ENCODE data around the gene RNASE1. TPM values are rescaled to one million over a fixed set of nuclear protein-coding genes. Genes with fewer than 3 reads are reported as not detected.

Gene RNASE1
- total and polyA plus RNA-seq, 4 donors, result 5.8 to 37.9 (median 22.1) TPM

DNA sequence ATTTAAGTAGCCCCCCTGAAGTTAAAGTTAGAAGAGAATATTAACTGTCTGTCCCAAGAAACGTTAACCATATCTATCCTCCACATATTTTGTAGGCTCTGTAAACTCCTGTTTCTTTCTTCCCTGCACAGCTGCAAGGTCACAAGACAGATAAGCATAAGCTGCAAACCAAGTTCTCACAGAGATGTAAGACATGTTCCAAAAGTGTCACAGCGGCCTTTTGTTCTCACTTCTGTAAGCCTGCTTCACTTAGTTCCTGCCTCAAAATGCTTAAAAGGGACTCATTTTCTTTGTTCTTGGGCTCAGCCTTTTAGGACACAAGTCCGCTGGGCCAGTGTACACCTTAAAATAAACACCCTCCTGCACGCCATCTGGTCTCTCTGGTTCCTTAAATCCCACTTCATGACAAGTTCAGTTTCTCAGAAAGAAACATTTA is 3.2 kb downstream of the RNASE1 start:
- Histone ChIP-seq H3K4me1 (ENCODE audit: control insufficient read depth in 4 of 4, insufficient read depth in 4 of 4, low read length in 3 of 4) (peaks cover 0 to 3% (median 0%) of the 10 kb centered on the region in 4 donors), H3K27me3 (ENCODE audit: control insufficient read depth in 4 of 4, insufficient read depth in 4 of 4, low read length in 3 of 4) (no peaks in the 10 kb centered on the region), H3K36me3 (ENCODE audit: control insufficient read depth in 4 of 4, insufficient read depth in 3 of 4, low read depth in 1 of 4, low read length in 3 of 4) (no peaks in the 10 kb centered on the region), H3K9me3 (ENCODE audit: control insufficient read depth in 4 of 4, low read length in 3 of 4) (no peaks in the 10 kb centered on the region), H3K27ac (ENCODE audit: low read depth in 1 of 2, low read length in 2 of 2) (no peak overlapping the region), H3K9ac (ENCODE audit: low read depth in 1 of 2, low read length in 2 of 2) (no peak overlapping the region), H3K4me3 (ENCODE audit: low read depth in 1 of 3, low read length in 3 of 3) (no peak overlapping the region)
- TF ChIP-seq NR2F2 (IDR thresholded peaks at IDR 0.05), result no peak
- no peak for TF ChIP-seq HNF4A (conservative IDR thresholded peaks at IDR 0.05)
- TF ChIP-seq, protein P1, sequence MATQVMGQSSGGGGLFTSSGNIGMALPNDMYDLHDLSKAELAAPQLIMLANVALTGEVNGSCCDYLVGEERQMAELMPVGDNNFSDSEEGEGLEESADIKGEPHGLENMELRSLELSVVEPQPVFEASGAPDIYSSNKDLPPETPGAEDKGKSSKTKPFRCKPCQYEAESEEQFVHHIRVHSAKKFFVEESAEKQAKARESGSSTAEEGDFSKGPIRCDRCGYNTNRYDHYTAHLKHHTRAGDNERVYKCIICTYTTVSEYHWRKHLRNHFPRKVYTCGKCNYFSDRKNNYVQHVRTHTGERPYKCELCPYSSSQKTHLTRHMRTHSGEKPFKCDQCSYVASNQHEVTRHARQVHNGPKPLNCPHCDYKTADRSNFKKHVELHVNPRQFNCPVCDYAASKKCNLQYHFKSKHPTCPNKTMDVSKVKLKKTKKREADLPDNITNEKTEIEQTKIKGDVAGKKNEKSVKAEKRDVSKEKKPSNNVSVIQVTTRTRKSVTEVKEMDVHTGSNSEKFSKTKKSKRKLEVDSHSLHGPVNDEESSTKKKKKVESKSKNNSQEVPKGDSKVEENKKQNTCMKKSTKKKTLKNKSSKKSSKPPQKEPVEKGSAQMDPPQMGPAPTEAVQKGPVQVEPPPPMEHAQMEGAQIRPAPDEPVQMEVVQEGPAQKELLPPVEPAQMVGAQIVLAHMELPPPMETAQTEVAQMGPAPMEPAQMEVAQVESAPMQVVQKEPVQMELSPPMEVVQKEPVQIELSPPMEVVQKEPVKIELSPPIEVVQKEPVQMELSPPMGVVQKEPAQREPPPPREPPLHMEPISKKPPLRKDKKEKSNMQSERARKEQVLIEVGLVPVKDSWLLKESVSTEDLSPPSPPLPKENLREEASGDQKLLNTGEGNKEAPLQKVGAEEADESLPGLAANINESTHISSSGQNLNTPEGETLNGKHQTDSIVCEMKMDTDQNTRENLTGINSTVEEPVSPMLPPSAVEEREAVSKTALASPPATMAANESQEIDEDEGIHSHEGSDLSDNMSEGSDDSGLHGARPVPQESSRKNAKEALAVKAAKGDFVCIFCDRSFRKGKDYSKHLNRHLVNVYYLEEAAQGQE (IDR thresholded peaks at IDR 0.05), result no peak
- 39% methylated on average over 4 of the region's 4 CpGs for WGBS
- no peak for DNase-seq (ENCODE audit: low spot score)

DNA sequence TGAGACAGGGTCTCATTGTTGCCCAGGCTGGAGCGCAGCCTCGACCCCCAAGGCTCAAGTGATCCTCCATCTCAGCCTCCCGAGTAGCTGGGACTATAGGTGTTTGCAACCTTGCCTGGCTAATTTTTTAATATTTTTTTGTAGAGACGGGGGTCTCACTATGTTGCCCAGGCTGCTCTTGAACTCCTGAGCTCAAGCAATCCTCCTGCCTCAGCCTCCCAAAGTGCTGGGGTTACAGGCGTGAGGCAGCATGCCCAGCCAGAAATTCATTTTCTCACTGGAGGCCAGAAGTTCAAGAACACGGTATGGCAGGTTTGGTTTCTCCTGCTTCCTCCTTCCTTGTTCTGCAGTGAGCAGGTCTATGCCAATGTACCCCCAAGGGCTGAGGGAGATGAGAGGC is 3.7 kb downstream of the RNASE1 start:
- Histone ChIP-seq H3K36me3 (ENCODE audit: control insufficient read depth in 4 of 4, insufficient read depth in 3 of 4, low read depth in 1 of 4, low read length in 3 of 4) (no peaks in the 10 kb centered on the region), H3K9ac (ENCODE audit: low read depth in 1 of 2, low read length in 2 of 2) (no peak overlapping the region), H3K4me3 (ENCODE audit: low read depth in 1 of 3, low read length in 3 of 3) (no peak overlapping the region), H3K4me1 (ENCODE audit: control insufficient read depth in 4 of 4, insufficient read depth in 4 of 4, low read length in 3 of 4) (peaks cover 0 to 3% (median 0%) of the 10 kb centered on the region in 4 donors), H3K9me3 (ENCODE audit: control insufficient read depth in 4 of 4, low read length in 3 of 4) (no peaks in the 10 kb centered on the region), H3K27ac (ENCODE audit: low read depth in 1 of 2, low read length in 2 of 2) (no peak overlapping the region), H3K27me3 (ENCODE audit: control insufficient read depth in 4 of 4, insufficient read depth in 4 of 4, low read length in 3 of 4) (no peaks in the 10 kb centered on the region)
- TF ChIP-seq, protein P1 (IDR thresholded peaks at IDR 0.05), result no peak
- TF ChIP-seq, protein P2, sequence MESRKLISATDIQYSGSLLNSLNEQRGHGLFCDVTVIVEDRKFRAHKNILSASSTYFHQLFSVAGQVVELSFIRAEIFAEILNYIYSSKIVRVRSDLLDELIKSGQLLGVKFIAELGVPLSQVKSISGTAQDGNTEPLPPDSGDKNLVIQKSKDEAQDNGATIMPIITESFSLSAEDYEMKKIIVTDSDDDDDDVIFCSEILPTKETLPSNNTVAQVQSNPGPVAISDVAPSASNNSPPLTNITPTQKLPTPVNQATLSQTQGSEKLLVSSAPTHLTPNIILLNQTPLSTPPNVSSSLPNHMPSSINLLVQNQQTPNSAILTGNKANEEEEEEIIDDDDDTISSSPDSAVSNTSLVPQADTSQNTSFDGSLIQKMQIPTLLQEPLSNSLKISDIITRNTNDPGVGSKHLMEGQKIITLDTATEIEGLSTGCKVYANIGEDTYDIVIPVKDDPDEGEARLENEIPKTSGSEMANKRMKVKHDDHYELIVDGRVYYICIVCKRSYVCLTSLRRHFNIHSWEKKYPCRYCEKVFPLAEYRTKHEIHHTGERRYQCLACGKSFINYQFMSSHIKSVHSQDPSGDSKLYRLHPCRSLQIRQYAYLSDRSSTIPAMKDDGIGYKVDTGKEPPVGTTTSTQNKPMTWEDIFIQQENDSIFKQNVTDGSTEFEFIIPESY (IDR thresholded peaks at IDR 0.05), result no peak
- TF ChIP-seq HNF4G (IDR thresholded peaks at IDR 0.05) (no peak), RAD21 (IDR thresholded peaks at IDR 0.05) (no peak), EGR1 (IDR thresholded peaks at IDR 0.05; ENCODE audit: low read depth in 2 of 2) (no peak), FOXA2 (IDR thresholded peaks at IDR 0.05) (no peak), RXRA (IDR thresholded peaks at IDR 0.05) (no peak)
- no peak for DNase-seq (ENCODE audit: low spot score)
- WGBS, result 82% methylated on average over 6 of the region's 6 CpGs
